ENCODE measurements around the gene ABCG8. TPM values are rescaled to one million over a fixed set of nuclear protein-coding genes. Genes with fewer than 3 reads are reported as not detected.
A peak's percentile ranks its signal among the peaks of the same experiment; 100 is the strongest.

ABCG8 gene
- total RNA-seq, 3 donors from 2014 or later (not counting 1 experiment from before 2014, with no cell fraction given) = not detected

DNA sequence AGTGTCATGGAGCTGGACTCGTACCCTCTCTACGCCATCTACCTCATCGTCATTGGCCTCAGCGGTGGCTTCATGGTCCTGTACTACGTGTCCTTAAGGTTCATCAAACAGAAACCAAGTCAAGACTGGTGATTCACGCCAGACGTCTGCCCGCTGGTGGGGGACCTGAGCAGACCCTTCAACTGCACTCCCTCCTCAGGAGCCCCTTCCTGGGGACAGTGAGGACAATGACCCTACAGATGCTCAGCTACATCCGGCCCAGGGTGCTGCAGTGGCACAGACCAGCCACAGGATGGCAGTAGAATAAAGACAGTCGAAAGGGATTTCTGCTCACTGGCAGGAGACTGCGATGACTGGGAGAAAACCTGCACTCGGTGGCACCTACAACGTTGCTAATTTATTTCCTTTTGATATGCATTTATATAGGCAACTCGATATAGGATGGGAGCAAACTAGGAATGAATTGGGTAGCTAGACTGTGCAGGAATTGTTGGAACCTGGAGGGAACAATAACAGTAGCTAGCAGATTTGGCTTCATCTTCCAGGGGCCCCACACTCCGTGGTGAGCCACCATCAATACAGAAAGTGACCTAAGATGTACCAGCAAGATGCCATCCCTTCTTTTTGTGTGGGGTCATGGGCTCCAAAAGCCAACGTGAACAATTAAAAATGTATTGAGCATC is 39.2 kb downstream of the ABCG8 start:
- Histone ChIP-seq H3K36me3 (ENCODE audit: control insufficient read depth, insufficient read depth, low read length) (no peaks in the 10 kb centered on the region), H3K4me3 (ENCODE audit: low read length) (no peak overlapping the region), H3K27ac (ENCODE audit: low read length) (no peak overlapping the region), H3K4me1 (ENCODE audit: control insufficient read depth, insufficient read depth, low read length) (peaks cover 7% of the 10 kb centered on the region), H3K27me3 (ENCODE audit: control insufficient read depth, insufficient read depth, low read length) (no peaks in the 10 kb centered on the region), H3K9me3 (ENCODE audit: control insufficient read depth, insufficient read depth, low read length) (no peaks in the 10 kb centered on the region)
- H3K27ac Mint-ChIP-seq = no peak overlapping the region
- H3K36me3 Mint-ChIP-seq = no peaks in the 10 kb centered on the region
- peaks cover 5 to 12% of the 10 kb centered on the region in 2 donors for H3K4me1 Mint-ChIP-seq
- intact Hi-C loops (cut with micrococcal nuclease) = no loop called here
- peak; percentile 41 to 67 for DNase-seq
- H3K27me3 Mint-ChIP-seq (ENCODE audit: low read depth in 2 of 2) = peaks cover 4 to 6% of the 10 kb centered on the region in 2 donors
- TF ChIP-seq, protein P1, sequence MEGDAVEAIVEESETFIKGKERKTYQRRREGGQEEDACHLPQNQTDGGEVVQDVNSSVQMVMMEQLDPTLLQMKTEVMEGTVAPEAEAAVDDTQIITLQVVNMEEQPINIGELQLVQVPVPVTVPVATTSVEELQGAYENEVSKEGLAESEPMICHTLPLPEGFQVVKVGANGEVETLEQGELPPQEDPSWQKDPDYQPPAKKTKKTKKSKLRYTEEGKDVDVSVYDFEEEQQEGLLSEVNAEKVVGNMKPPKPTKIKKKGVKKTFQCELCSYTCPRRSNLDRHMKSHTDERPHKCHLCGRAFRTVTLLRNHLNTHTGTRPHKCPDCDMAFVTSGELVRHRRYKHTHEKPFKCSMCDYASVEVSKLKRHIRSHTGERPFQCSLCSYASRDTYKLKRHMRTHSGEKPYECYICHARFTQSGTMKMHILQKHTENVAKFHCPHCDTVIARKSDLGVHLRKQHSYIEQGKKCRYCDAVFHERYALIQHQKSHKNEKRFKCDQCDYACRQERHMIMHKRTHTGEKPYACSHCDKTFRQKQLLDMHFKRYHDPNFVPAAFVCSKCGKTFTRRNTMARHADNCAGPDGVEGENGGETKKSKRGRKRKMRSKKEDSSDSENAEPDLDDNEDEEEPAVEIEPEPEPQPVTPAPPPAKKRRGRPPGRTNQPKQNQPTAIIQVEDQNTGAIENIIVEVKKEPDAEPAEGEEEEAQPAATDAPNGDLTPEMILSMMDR (IDR thresholded peaks at IDR 0.05) = peak; percentile 87
- 37% methylated on average over 16 of the region's 16 CpGs for WGBS (ENCODE audit: insufficient coverage)
- H3K9me3 Mint-ChIP-seq = no peaks in the 10 kb centered on the region
- ATAC-seq = peak; percentile 83 to 94 (median 87)
- H3K4me3 Mint-ChIP-seq = no peak overlapping the region

DNA sequence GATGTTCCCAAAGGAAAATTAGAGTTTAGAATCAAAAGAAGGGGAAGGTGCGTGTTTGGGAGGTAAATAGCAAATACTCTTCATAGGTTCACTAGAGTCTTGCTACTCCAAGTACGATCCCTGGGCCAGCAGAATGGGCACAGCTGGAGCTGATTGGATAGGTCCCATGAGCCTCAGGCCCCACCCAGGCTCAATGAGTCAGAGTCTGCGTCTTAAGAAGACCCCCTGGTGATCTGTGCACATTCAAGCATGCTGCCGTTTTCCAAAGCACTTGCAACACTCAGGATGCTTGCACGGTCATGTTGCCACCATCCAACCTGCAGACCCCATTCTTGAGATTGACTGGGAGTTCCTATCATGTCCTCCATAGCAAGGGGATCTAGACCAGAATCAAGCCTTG is 40.5 kb downstream of the ABCG8 start:
- H3K27me3 Mint-ChIP-seq (ENCODE audit: low read depth in 2 of 2) = peaks cover 4 to 6% of the 10 kb centered on the region in 2 donors
- intact Hi-C loops (cut with micrococcal nuclease) = no loop called here
- H3K4me1 Mint-ChIP-seq = peaks cover 5 to 12% of the 10 kb centered on the region in 2 donors
- no peak for DNase-seq
- Histone ChIP-seq H3K36me3 (ENCODE audit: control insufficient read depth, insufficient read depth, low read length) (no peaks in the 10 kb centered on the region), H3K9me3 (ENCODE audit: control insufficient read depth, insufficient read depth, low read length) (no peaks in the 10 kb centered on the region), H3K4me1 (ENCODE audit: control insufficient read depth, insufficient read depth, low read length) (peaks cover 7% of the 10 kb centered on the region), H3K27me3 (ENCODE audit: control insufficient read depth, insufficient read depth, low read length) (no peaks in the 10 kb centered on the region), H3K27ac (ENCODE audit: low read length) (no peak overlapping the region), H3K4me3 (ENCODE audit: low read length) (no peak overlapping the region)
- H3K36me3 Mint-ChIP-seq = no peaks in the 10 kb centered on the region
- TF ChIP-seq, protein P1 (IDR thresholded peaks at IDR 0.05) = no peak
- H3K9me3 Mint-ChIP-seq = no peaks in the 10 kb centered on the region
- WGBS (ENCODE audit: insufficient coverage) = 87% methylated on average over 5 of the region's 5 CpGs
- ATAC-seq = no peak
- no peak overlapping the region for H3K4me3 Mint-ChIP-seq
- no peak overlapping the region for H3K27ac Mint-ChIP-seq

DNA sequence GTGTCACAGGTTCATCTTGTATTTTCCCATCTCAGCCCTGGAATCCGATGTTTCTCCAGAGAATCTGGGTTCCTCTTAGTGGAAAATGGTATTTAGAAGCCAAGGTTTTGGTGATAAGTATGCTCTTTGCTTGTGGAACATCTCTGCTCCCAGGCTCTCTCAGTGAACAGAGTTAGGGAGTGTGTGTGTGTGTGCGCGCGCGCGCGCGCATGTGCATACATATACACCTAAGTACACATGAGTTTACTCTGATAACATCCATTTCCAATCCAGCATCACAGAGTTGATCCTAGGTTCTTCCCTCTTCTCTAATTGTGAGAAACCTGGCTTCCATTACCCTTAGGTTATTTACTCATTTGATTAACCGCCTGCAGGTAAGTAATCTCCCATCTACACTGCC is 41.7 kb downstream of the ABCG8 start:
- intact Hi-C loops (cut with micrococcal nuclease) = no loop called here
- Mint-ChIP-seq H3K27ac (no peak overlapping the region), H3K4me3 (no peak overlapping the region), H3K4me1 (peaks cover 5 to 12% of the 10 kb centered on the region in 2 donors), H3K36me3 (no peaks in the 10 kb centered on the region), H3K27me3 (ENCODE audit: low read depth in 2 of 2) (peaks cover 4 to 6% of the 10 kb centered on the region in 2 donors), H3K9me3 (no peaks in the 10 kb centered on the region)
- Histone ChIP-seq H3K4me1 (ENCODE audit: control insufficient read depth, insufficient read depth, low read length) (peaks cover 7% of the 10 kb centered on the region), H3K9me3 (ENCODE audit: control insufficient read depth, insufficient read depth, low read length) (no peaks in the 10 kb centered on the region), H3K27ac (ENCODE audit: low read length) (no peak overlapping the region), H3K27me3 (ENCODE audit: control insufficient read depth, insufficient read depth, low read length) (no peaks in the 10 kb centered on the region), H3K36me3 (ENCODE audit: control insufficient read depth, insufficient read depth, low read length) (no peaks in the 10 kb centered on the region), H3K4me3 (ENCODE audit: low read length) (no peak overlapping the region)
- DNase-seq = no peak
- no peak for ATAC-seq
- TF ChIP-seq, protein P1 (IDR thresholded peaks at IDR 0.05) = no peak
- WGBS (ENCODE audit: insufficient coverage) = 98% methylated on average over 3 of the region's 9 CpGs

DNA sequence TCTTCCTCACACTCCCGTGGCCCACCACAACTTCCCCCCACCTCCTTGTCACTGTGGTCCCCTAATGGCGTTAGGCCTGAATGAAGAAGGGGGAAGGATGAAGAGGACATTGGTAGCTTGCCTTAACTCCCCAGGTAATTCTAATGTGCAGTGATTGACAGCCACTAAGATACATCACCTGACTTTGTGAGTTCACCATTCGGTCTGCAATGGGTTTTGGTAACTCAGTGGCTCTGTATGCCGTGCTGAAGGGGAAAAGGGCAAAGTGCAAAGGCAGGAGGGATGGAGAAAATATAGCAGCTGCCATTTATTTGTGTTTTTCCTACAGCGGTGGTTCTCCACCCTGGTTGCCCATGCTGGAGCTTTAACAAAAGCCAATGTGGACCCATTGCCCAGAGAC is 42.2 kb downstream of the ABCG8 start:
- no peaks in the 10 kb centered on the region for H3K9me3 Mint-ChIP-seq
- no peaks in the 10 kb centered on the region for H3K36me3 Mint-ChIP-seq
- TF ChIP-seq, protein P1 (IDR thresholded peaks at IDR 0.05) = no peak
- Histone ChIP-seq H3K27ac (ENCODE audit: low read length) (no peak overlapping the region), H3K27me3 (ENCODE audit: control insufficient read depth, insufficient read depth, low read length) (no peaks in the 10 kb centered on the region), H3K36me3 (ENCODE audit: control insufficient read depth, insufficient read depth, low read length) (no peaks in the 10 kb centered on the region), H3K4me3 (ENCODE audit: low read length) (no peak overlapping the region), H3K9me3 (ENCODE audit: control insufficient read depth, insufficient read depth, low read length) (no peaks in the 10 kb centered on the region), H3K4me1 (ENCODE audit: control insufficient read depth, insufficient read depth, low read length) (peaks cover 7% of the 10 kb centered on the region)
- H3K4me3 Mint-ChIP-seq = no peak overlapping the region
- H3K27me3 Mint-ChIP-seq (ENCODE audit: low read depth in 2 of 2) = peaks cover 4 to 6% of the 10 kb centered on the region in 2 donors
- intact Hi-C loops (cut with micrococcal nuclease) = no loop called here
- no peak overlapping the region for H3K27ac Mint-ChIP-seq
- DNase-seq (no peak), ATAC-seq (no peak)
- WGBS (ENCODE audit: insufficient coverage) = 82% methylated on average over 3 of the region's 5 CpGs
- peaks cover 5 to 12% of the 10 kb centered on the region in 2 donors for H3K4me1 Mint-ChIP-seq
